Upper lobe of right lung (tissue), 1 donor: ENCODE measurements around the gene ZNF726. TPM values are rescaled to one million over a fixed set of nuclear protein-coding genes. Genes with fewer than 3 reads are reported as not detected.
"Not testable (repeated sequence)": the region's sequence is repeated elsewhere in the genome, so short reads cannot be mapped to it uniquely, and the experiment has no call there.

Experiments used
- ATAC-seq: fragments of 200-7000 bp; cut with Tn5 transposase; one replicate; pipeline ENCODE4 v1.9.1; 2020; ENCODE audit warnings: mild to moderate bottlenecking, moderate library complexity
- DNase-seq: peaks from one replicate; pipeline ENCODE4 v3.0.0-alpha.2; 2020
- H3K27ac ChIP-seq: fragments of 200-600 bp; one replicate; pipeline ENCODE4 v1.8.0; 2022
- H3K27me3 ChIP-seq: fragments of 200-600 bp; one replicate; pipeline ENCODE4 v1.8.0; 2022; ENCODE audit warnings: mild to moderate bottlenecking
- H3K36me3 ChIP-seq: fragments of 200-600 bp; one replicate; pipeline ENCODE4 v1.8.0; 2022
- H3K4me1 ChIP-seq: fragments of 200-600 bp; one replicate; pipeline ENCODE4 v1.8.0; 2022
- H3K4me3 ChIP-seq: fragments of 200-600 bp; one replicate; pipeline ENCODE4 v1.8.0; 2022; ENCODE audit warnings: mild to moderate bottlenecking
- H3K9me3 ChIP-seq: fragments of 200-600 bp; one replicate; pipeline ENCODE4 v1.8.0; 2022
- CTCF ChIP-seq: fragments of 200-600 bp; IDR thresholded peaks from one replicate; pipeline ENCODE4 v1.8.0; 2022; ENCODE audit warnings: antibody characterized with exemption
- intact Hi-C: fragments of 100-400 bp; cut with DNase I; formaldehyde crosslinking; loops from one replicate; pipeline ENCODE4 v1.11.0; 2022
- total RNA-seq: library from RNA; stranded (reverse); fragmentation: NEBNext Ultra II Directional; extraction: Animal tissue kit (Norgen Biotek cat#: 25700); gene quantifications from one replicate; pipeline ENCODE4 v1.2.1, GENCODE V29; 2021
- donor health status: DM: no; HTN: yes; CAD: no; lungs with severe emphysema.

Gene ZNF726
- total RNA-seq, 1 donor from 2014 or later: 2.0 TPM

GRCh38 chr19:23969630-23970029, 54.9 kb downstream of the ZNF726 start:
- ATAC-seq (no peak), DNase-seq (no peak)
- H3K4me1 ChIP-seq: no peaks in the 10 kb centered on the region
- no peak overlapping the region for H3K4me3 ChIP-seq
- no peak for TF ChIP-seq CTCF
- intact Hi-C loops: loop anchor here (5.0 kb wide), 1 partner anchor 92 kb away; no protein-coding TSS in a partner anchor
- no peaks in the 10 kb centered on the region for H3K9me3 ChIP-seq
- peaks cover 11% of the 10 kb centered on the region for H3K27me3 ChIP-seq
- no peaks in the 10 kb centered on the region for H3K36me3 ChIP-seq
- no peak overlapping the region for H3K27ac ChIP-seq

- ATAC-seq: peak; percentile 29
- Histone ChIP-seq H3K27ac (no peak overlapping the region), H3K27me3 (peaks cover 11% of the 10 kb centered on the region), H3K4me1 (no peaks in the 10 kb centered on the region), H3K9me3 (no peaks in the 10 kb centered on the region), H3K36me3 (no peaks in the 10 kb centered on the region), H3K4me3 (no peak overlapping the region)
- intact Hi-C loops: no loop called here
- no peak for TF ChIP-seq CTCF
- DNase-seq: no peak
Measured at GRCh38 chr19:23971598-23971997, 56.9 kb downstream of the ZNF726 start.

- no peak overlapping the region for H3K4me3 ChIP-seq
- DNase-seq: no peak
- intact Hi-C loops: no loop called here
Measured at GRCh38 chr19:23972161-23972560, 57.5 kb downstream of the ZNF726 start.

GRCh38 chr19:23974941-23975340, 60.3 kb downstream of the ZNF726 start:
- no peak overlapping the region for H3K27ac ChIP-seq
- no peaks in the 10 kb centered on the region for H3K4me1 ChIP-seq
- intact Hi-C loops: no loop called here
- no peak overlapping the region for H3K4me3 ChIP-seq
- ATAC-seq: no peak
- no peaks in the 10 kb centered on the region for H3K9me3 ChIP-seq
- peaks cover 11% of the 10 kb centered on the region for H3K27me3 ChIP-seq
- TF ChIP-seq CTCF: no peak
- H3K36me3 ChIP-seq: no peaks in the 10 kb centered on the region
- DNase-seq: no peak

More at GRCh38 chr19:23972161-23972560, 57.5 kb downstream of the ZNF726 start:
- ATAC-seq: peak; percentile 57
- no peak for TF ChIP-seq CTCF
- Histone ChIP-seq H3K9me3 (no peaks in the 10 kb centered on the region), H3K4me1 (no peaks in the 10 kb centered on the region), H3K36me3 (no peaks in the 10 kb centered on the region), H3K27me3 (peaks cover 11% of the 10 kb centered on the region), H3K27ac (no peak overlapping the region)

- H3K4me3 ChIP-seq, H3K9me3 ChIP-seq, intact Hi-C loops, ATAC-seq, H3K4me1 ChIP-seq, H3K36me3 ChIP-seq, H3K27me3 ChIP-seq, H3K27ac ChIP-seq, DNase-seq: not testable (repeated sequence)
Measured at GRCh38 chr19:23976631-23977030, 61.9 kb downstream of the ZNF726 start.

GRCh38 chr19:23977256-23977655, 62.6 kb downstream of the ZNF726 start:
- ATAC-seq, intact Hi-C loops, H3K27ac ChIP-seq, H3K4me1 ChIP-seq, DNase-seq, H3K4me3 ChIP-seq, H3K27me3 ChIP-seq, H3K36me3 ChIP-seq, H3K9me3 ChIP-seq: not testable (repeated sequence)

- H3K4me1 ChIP-seq: no peaks in the 10 kb centered on the region
- no peak for TF ChIP-seq CTCF
Measured at GRCh38 chr19:23978068-23978467, 63.4 kb downstream of the ZNF726 start.

More at GRCh38 chr19:23978068-23978467, 63.4 kb downstream of the ZNF726 start:
- no peak for ATAC-seq
- H3K27me3 ChIP-seq: no peaks in the 10 kb centered on the region
- no peaks in the 10 kb centered on the region for H3K36me3 ChIP-seq
- intact Hi-C loops: no loop called here
- no peak overlapping the region for H3K4me3 ChIP-seq
- H3K27ac ChIP-seq: no peak overlapping the region
- no peak for DNase-seq
- no peaks in the 10 kb centered on the region for H3K9me3 ChIP-seq
